ENCODE data around the gene ASB13.
"Not testable (repeated sequence)": the region's sequence is repeated elsewhere in the genome, so short reads cannot be mapped to it uniquely, and the experiment has no call there.

The ASB13 gene

DNA sequence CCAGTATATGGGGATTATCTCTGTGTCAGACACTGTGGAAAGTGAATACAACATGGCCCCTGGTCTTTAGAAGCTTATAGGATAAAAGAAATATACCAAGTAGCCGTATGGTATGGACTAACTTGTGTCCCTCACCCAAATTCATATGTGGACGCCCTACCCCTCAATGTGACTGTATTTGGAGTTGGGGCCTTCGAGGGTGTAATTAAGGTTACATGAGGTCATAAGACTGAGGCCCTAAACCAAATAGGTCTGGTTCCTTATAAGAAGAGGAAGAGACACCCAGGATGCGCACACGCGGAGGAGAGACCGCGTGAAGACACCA, 36.3 kb downstream of the ASB13 start:
- in situ Hi-C loops (cut with HindIII; ENCODE audit: low pct_ligation_motif_present, low pct_unique_long_range_greater_than_20kb, low sequenced_read_pairs), result no loop called here

GRCh38 chr10:5629303-5630111, 36.9 kb downstream of the ASB13 start:
- DNase-seq, result peak; percentile 73

More for the DNA sequence above, 36.3 kb downstream of the ASB13 start:
- DNase-seq, result no peak

GRCh38 chr10:5628451-5629302, 37.7 kb downstream of the ASB13 start:
- in situ Hi-C loops (cut with HindIII; ENCODE audit: low pct_ligation_motif_present, low pct_unique_long_range_greater_than_20kb, low sequenced_read_pairs), result no loop called here
- no peak for DNase-seq

More at GRCh38 chr10:5629303-5630111, 36.9 kb downstream of the ASB13 start:
- in situ Hi-C loops (cut with HindIII; ENCODE audit: low pct_ligation_motif_present, low pct_unique_long_range_greater_than_20kb, low sequenced_read_pairs), result no loop called here

DNA sequence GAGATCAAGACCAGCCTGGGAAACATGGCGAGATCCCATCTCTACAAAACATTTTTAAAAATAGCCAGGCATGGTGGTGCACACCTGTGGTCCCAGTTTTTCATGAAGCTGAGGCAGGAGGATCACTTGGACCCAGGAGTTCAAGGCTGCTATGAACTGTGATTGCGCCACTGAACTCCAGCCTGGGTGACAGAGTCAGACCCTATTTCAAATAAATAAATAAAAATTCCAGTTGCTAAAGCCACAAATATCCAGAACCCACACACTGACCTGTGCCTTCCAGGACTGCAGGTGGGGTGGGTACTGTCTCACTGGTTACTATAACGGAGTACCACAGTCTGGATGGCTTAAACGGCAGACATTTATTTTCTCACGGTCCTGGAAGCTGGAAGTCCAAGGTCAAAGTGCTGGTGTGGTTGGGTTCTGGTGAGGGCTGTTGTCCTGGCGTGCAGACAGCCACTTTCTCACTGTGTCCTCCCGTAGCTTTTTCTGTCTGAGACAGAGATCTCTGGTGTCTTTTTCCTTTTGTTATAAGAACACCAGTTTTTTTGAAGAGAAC, 38.8 kb downstream of the ASB13 start:
- in situ Hi-C loops (cut with HindIII; ENCODE audit: low pct_ligation_motif_present, low pct_unique_long_range_greater_than_20kb, low sequenced_read_pairs), result no loop called here

DNA sequence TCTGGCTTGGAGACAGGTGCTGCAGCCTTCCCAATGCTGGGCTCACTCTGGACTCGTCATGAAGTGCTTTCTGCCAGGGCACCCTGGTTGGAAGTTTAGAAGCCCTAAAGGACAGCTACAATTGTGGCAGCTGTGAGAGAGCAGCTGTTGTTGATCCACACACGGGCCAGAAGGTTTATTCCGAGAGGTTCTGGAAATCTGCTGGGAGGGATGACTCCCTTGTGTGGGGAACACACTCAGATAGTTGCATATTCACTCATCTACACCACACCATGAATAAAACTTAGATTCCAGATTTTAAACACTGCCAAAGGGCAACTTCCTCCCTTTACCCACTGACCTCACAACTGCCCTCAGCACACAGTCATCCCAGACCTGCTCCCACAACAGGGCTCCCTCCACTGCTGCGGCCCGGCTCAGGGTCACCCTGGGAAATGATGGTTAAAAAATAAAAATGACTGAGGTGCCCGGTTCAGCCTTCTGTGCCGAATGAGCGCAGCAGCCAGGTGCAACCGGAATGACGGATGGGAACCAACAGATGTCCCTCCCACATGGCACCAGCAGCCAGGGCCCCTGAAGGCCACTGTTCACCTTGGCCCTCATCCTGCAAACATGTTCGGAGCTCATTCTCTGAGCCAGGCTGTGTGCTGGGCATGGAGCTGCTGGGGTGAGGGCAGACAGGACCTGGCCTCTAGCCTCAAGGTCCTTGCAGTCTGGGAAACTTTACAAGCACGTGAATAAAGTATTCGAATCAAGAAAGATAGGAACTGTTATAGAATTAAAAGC, 40.2 kb downstream of the ASB13 start:
- in situ Hi-C loops (cut with HindIII; ENCODE audit: low pct_ligation_motif_present, low pct_unique_long_range_greater_than_20kb, low sequenced_read_pairs), result no loop called here
- no peak for DNase-seq

More for the DNA sequence above, 38.8 kb downstream of the ASB13 start:
- no peak for DNase-seq

- in situ Hi-C loops (cut with HindIII; ENCODE audit: low pct_ligation_motif_present, low pct_unique_long_range_greater_than_20kb, low sequenced_read_pairs), result no loop called here
- no peak for DNase-seq
Measured at GRCh38 chr10:5624701-5625100, 41.7 kb downstream of the ASB13 start.

DNA sequence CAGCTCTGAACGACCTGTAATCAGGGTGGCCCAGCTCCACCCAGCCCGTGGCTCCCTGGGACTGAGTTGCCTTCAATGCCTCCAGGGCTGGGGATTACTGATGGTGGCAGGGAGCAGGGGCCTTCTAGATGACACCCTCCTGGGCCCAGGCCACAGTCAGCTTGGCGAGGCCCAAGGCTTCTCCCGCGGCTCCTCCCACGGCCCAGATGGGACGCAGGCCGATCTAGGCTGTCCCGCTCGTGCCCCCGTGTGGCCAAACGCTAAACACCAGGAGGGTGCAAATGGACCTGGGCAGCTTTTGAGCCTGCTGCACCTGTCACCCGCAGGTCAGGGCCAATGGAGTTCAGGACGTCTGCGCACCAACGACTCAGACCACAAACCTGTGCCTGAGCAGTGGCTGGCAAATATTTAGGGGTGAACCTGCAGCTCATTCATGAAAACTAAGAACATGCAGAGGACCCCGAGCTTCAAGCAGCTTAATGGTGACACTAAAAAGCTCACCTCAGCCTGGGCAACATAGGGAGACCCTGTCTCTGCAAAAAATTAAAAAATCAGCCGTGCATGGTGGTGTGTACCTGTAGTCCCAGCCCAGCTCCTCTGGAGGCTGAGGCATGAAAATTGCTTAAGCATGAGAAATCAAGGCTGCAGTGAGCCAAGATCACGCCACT, 43.2 kb downstream of the ASB13 start:
- DNase-seq, result peak; percentile 78
- in situ Hi-C loops (cut with HindIII; ENCODE audit: low pct_ligation_motif_present, low pct_unique_long_range_greater_than_20kb, low sequenced_read_pairs), result no loop called here

GRCh38 chr10:5622186-5622960, 44.0 kb downstream of the ASB13 start:
- in situ Hi-C loops (cut with HindIII; ENCODE audit: low pct_ligation_motif_present, low pct_unique_long_range_greater_than_20kb, low sequenced_read_pairs), result no loop called here
- DNase-seq, result no peak

DNA sequence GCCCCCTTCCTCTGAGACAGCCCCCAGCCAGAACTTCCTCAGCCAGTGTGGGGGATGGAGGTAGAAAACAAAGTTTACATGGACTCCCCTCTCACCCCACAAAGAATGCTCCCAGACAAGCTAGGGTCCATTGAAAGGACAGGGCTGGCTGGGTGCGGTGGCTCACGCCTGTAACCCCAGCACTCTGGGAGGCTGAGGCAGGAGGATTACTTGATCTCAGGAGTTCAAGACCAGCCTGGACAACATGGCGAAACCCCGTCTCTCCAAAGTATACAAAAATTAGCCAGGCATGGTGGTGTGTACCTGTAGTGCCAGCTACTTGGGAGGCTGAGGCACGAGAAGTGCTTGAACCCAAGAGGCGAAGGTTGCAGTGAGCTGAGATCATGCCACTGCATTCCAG, 45.0 kb downstream of the ASB13 start:
- in situ Hi-C loops (cut with HindIII; ENCODE audit: low pct_ligation_motif_present, low pct_unique_long_range_greater_than_20kb, low sequenced_read_pairs), result not testable (repeated sequence)

GRCh38 chr10:5620966-5621365, 45.4 kb downstream of the ASB13 start:
- no peak for DNase-seq
- in situ Hi-C loops (cut with HindIII; ENCODE audit: low pct_ligation_motif_present, low pct_unique_long_range_greater_than_20kb, low sequenced_read_pairs), result no loop called here

More for the DNA sequence above, 45.0 kb downstream of the ASB13 start:
- not testable (repeated sequence) for DNase-seq

GRCh38 chr10:5620223-5620721, 46.1 kb downstream of the ASB13 start:
- in situ Hi-C loops (cut with HindIII; ENCODE audit: low pct_ligation_motif_present, low pct_unique_long_range_greater_than_20kb, low sequenced_read_pairs), result no loop called here
- DNase-seq, result no peak

DNA sequence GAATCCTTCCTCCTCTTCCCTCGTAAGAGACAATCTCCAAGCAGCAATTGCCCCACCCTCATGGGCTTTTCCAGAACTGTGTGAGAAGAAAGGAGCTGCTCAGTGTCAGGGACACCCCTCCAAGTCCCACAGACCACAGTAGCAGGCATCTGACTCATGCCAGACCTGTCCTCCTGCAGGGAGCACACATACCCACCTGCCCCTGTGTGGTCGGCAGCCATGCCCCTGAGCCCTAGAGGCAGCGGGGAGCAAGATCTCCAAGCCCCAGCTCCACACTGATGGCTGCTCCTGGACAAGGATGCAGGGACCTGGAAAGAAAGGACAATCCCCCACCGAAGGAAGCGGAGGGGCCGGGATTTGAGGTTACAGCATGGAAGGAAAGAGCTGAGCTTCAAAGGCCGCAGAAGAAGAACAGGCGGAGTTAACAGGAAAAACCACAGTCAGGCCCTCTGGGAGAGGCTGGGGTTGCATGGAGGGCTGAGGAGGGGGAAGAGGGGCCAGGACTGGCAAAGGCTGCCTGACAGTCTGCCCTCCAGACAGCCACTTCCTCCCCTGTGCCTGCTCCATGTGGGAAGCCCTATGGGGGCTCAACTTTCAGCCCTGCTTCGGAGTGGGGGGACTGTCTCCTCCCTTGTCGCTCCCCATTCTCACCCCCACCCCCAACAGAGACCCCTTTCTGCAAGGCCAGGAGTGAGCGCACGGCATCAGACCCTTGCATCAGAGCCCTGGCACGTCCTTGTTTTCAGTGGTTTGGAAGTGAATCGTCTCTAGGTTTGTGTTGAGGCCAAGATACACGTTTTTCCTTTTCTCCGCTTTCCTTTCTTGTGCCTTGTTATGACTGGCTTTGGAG, 46.8 kb downstream of the ASB13 start:
- DNase-seq, result no peak
- in situ Hi-C loops (cut with HindIII; ENCODE audit: low pct_ligation_motif_present, low pct_unique_long_range_greater_than_20kb, low sequenced_read_pairs), result no loop called here

DNA sequence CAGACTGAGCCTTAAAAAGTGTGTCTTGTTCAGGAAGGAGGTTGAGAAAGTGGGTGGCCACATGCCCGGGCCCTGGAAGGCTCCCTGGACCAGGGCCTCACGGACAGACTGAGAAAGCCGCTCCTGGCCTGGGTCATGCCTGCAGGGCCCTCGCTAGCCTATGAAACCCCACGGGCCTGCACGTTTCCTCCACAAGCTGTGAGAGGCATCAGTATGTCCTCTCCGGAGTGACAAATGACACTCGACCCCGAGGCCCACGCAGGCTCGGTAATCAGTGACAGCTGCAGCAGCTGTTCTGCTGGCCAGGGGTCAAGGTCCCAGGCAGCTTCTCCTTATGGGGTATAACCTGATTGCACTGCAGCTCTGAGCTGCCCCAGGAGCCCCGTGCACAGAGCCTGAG, 47.6 kb downstream of the ASB13 start:
- no peak for DNase-seq
- in situ Hi-C loops (cut with HindIII; ENCODE audit: low pct_ligation_motif_present, low pct_unique_long_range_greater_than_20kb, low sequenced_read_pairs), result no loop called here

- DNase-seq, result no peak
- in situ Hi-C loops (cut with HindIII; ENCODE audit: low pct_ligation_motif_present, low pct_unique_long_range_greater_than_20kb, low sequenced_read_pairs), result no loop called here
Measured at GRCh38 chr10:5618042-5618441, 48.4 kb downstream of the ASB13 start.

DNA sequence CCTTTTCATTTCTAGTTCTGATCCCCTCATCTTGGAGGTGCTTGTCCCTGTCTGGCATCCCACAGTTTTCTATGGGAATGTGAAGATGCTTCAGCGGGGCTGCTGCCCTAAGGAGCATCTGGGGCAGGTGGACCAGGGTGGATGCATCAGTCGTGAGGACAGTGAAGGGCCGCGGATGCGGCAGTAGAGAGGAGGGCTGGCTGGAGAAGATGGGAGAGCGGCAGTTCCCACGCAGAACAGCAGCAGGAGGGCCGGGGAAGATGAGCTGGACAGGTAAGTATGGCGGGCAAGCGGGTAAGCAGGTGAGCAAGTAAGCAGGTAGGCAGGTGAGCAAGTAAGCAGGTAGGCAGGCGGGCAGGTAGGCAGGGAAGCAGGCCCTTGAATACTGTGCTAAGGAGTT, 48.9 kb downstream of the ASB13 start:
- in situ Hi-C loops (cut with HindIII; ENCODE audit: low pct_ligation_motif_present, low pct_unique_long_range_greater_than_20kb, low sequenced_read_pairs), result no loop called here
- no peak for DNase-seq

DNA sequence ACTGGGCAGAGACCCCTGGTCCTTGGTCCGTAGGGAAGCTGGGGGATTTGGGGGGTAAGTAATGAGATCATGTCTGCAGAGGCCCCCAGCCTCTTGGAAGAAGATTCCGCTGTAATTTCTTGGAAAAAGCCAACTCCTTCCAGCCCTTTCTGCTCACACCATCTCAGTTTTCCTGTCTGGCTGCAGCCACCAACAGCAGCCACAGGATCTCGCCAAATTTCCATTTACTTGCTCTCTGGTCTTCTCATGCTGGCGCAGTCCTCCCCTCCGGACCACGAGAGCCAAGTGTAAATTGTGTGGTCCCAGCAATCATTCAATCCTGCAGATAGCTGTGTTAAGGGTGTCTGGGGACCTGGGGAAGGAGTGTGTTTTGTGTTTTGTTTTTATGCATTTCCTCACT, 49.6 kb downstream of the ASB13 start:
- in situ Hi-C loops (cut with HindIII; ENCODE audit: low pct_ligation_motif_present, low pct_unique_long_range_greater_than_20kb, low sequenced_read_pairs), result no loop called here
- no peak for DNase-seq

- in situ Hi-C loops (cut with HindIII; ENCODE audit: low pct_ligation_motif_present, low pct_unique_long_range_greater_than_20kb, low sequenced_read_pairs), result no loop called here
- DNase-seq, result no peak
Measured at GRCh38 chr10:5616046-5616445, 50.3 kb downstream of the ASB13 start.
